Measurements from ENCODE around the gene NR2C2.
"Not testable (repeated sequence)": the region's sequence is repeated elsewhere in the genome, so short reads cannot be mapped to it uniquely, and the experiment has no call there.

Gene NR2C2

GRCh38 chr3:14947100-14947885, at the start of gene NR2C2:
TSS of gene NR2C2 (plus strand) at chr3:14947583. CDS start at chr3:15003915, 56,332 bp downstream.
- DNase-seq: peak; percentile 34 to 74

GRCh38 chr3:14898929-14899328, 48.5 kb upstream of the NR2C2 start:
- DNase-seq: no peak

- peak; percentile 26 to 33 for DNase-seq
These were observed 47.3 kb upstream of the NR2C2 start for GRCh38 chr3:14899993-14900618.

GRCh38 chr3:14900881-14901873, 46.2 kb upstream of the NR2C2 start:
- no peak for DNase-seq

GRCh38 chr3:14902719-14903118, 44.7 kb upstream of the NR2C2 start:
- DNase-seq: no peak

- not testable (repeated sequence) for DNase-seq
These were observed 43.9 kb upstream of the NR2C2 start for GRCh38 chr3:14903501-14903900.

- DNase-seq: no peak
These were observed 42.2 kb upstream of the NR2C2 start for GRCh38 chr3:14905055-14905657.

GRCh38 chr3:14906355-14906971, 40.9 kb upstream of the NR2C2 start:
- DNase-seq: no peak

GRCh38 chr3:14907043-14907966, 40.1 kb upstream of the NR2C2 start:
- no peak for DNase-seq

- DNase-seq: no peak
These were observed 38.1 kb upstream of the NR2C2 start for GRCh38 chr3:14909250-14909649.

- no peak for DNase-seq
These were observed 35.7 kb upstream of the NR2C2 start for GRCh38 chr3:14911651-14912050.

GRCh38 chr3:14913071-14913925, 34.1 kb upstream of the NR2C2 start:
- no peak for DNase-seq

GRCh38 chr3:14913926-14914778, 33.2 kb upstream of the NR2C2 start:
- DNase-seq: peak in 1 of 2 experiments; percentile 16

- DNase-seq: no peak
These were observed 32.6 kb upstream of the NR2C2 start for GRCh38 chr3:14914779-14915117.

- peak in 1 of 2 experiments; percentile 8 for DNase-seq
These were observed 31.7 kb upstream of the NR2C2 start for GRCh38 chr3:14915636-14916222.

- no peak for DNase-seq
These were observed 29.0 kb upstream of the NR2C2 start for GRCh38 chr3:14918356-14918860.

- no peak for DNase-seq
These were observed 26.8 kb upstream of the NR2C2 start for GRCh38 chr3:14920536-14920935.

GRCh38 chr3:14921034-14921616, 26.3 kb upstream of the NR2C2 start:
- peak; percentile 40 to 76 for DNase-seq

All from NCI-H524 (cell line).